Hypothalamus (tissue), 51 donors: Measurements from ENCODE around the gene AJUBA.
"Not testable (repeated sequence)": the region's sequence is repeated elsewhere in the genome, so short reads cannot be mapped to it uniquely, and the experiment has no call there.

Source experiments
- DNase-seq, 51 donors: peaks; one replicate each; lab custom pipeline; 2025; lab: John Stamatoyannopoulos, UW

Gene AJUBA

DNA sequence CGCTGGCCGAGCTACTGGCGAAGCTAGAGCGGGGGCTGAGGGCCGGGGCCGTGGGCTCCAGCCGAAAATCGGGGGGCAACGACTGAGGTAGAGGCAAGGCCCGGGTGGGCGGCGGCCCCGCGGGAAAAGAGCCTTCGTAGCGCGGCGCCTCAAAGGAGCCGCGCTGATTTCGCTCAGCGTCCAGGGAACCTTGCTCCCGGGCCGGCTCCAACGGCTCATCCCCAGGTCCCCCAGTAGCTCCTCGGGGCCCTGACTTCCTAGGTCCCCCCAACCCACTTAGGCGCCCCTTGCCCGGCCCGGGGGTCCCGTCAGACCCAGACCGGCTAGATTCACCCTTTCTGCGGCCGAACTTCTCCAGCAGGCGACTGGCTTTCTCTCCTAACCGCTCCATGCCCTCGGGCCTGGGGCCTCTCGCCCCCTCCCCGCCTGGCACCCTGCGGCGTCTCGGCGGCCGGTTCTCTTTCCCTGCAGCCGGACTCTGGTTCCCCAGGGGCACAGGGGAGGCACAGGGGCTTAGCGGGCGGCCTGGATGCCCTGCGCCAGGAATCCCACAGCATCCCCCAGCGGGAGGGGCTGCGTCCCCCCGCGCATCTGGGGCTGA lies 375 bp downstream of the AJUBA start:
- no peak for DNase-seq

DNA sequence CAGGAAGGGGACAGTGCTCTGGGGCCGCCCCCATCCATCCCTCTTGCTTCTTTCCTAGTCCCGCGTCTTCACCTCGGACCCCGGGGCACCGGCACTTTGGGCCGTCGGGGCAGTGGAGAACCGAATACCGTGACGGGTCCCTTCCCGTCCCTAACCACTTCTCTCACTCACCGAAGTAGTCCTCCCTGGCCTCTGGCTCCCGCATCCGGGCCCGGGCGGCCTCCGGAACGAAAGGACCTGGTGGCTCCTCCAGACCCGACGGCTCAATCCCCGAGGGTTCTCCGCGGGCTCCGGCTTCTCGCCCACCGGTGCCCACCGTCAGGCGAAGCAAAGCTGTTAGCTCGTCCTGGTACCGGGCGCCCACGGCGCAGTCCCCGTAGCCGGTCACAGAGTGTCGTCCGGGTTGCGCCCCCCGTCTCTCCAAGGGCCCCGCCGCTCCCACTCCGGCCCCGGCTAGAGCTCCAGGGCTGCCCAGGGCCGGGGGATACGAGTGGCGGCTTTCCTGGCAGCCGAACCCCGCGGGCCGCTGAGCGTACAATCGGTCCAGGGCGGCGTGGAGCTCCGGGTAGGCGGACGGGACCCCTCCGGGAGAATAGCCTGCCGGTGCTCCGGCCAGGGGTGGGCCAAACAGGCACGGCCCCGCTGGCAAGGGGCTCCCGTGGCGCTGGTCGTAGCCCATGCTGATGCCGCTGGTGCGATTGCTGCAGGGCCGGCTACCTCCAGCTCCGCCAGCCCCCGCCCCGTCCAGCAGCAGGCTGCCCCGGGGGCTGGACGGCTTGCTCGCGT lies 1.1 kb downstream of the AJUBA start:
- no peak for DNase-seq

DNA sequence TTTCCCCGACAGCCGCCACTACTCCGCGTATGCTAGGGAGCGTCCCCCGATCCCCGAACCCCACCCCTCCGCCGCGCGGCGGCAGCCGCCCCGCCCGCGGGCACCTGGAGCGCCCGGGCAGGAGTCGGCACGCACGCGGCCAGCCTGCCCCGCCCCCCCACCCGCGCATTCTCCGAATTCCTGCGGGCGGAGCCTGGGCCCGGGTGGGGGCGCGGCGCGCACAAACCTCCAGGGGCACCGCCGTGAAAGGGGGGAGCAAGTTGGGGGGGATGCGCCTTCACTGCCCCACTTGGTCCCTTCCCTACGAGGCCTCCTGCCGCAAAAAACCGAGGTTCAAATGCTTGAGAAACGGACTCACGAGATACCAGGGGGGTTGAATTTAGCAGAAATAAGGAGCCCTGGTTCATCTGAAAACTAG lies 1.7 kb downstream of the AJUBA start:
- DNase-seq = peak in 1 of 51 donors; percentile 5

DNA sequence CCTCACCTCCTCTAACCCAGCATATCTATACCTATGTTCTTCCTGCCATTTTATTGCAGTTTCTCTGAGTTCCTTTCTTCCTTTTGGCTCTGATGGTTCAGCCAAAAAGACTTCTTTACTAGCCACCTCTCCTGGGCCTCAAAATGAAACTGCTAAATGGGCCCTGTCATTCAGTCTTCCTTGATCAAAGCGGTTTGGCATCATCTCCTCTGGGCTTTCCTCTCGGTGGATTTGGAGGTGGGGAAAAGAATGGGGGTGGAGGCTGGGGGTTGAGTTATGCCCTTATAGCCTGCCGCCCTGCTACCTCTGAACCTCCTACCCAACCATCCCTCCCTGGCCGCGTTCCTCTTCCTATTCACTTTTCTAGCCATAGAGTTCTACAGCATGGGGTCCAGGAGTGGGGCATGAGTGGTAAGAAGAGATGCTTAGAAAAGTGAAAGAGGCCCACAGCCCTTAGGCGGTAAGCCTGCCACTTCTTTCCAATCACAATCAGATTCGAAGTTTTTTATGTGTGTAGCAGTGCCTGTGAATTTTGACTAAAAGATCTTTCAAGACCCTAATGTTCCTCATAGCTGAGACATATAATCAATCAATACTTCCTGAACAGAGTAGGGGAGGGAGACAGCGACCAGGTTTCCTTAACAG lies 2.5 kb downstream of the AJUBA start:
- DNase-seq = no peak

DNA sequence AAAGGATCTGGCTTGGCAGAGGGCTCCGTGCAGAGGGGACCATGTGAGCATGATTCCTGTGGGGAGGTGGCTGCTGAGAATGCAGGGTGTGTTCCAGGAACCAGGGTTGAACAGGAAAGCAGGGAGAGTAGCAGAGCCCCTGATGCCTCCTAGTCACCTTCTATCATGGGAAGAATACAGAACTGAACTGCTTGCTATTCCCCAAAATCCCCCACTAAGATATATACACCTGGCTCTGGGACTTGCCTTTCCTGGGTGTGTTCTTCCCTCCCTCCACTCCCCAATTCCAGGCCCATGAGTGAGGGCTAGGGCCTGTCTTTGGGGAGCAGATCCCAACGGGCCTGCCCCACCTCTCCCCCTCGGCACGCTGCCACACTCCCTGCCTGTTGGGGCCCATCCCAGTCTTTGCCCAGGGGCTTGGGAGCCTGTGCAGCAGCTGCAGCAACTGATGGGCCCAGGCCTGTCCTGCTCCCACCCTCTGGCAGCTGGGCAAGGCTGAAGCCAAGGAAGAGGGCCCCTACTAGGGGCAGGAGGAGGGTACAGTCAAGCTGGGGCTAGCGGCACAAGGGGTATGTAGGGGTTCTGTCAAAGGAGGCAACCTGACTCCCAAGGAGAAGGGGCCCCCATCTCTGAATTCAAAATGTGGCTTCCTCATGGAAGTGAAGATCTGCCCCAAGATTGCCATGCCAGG lies 3.2 kb downstream of the AJUBA start:
- DNase-seq = no peak

DNA sequence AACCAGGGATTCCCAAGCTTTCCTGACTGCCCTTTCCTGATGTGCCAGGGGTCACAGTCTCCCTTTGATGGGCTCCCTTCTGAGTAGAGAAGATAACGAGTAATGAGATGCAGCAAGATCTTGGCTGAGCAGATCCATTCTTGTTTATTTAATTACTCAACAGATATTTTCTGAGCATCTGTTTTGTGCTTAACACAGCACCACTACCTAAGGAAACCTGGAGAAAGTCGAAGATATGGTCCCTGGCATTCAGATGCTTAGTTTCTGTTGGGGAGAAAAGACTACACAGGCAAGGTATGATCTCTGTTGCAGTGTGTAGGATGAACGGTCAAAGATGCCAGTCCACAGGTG lies 3.9 kb downstream of the AJUBA start:
- no peak for DNase-seq

DNA sequence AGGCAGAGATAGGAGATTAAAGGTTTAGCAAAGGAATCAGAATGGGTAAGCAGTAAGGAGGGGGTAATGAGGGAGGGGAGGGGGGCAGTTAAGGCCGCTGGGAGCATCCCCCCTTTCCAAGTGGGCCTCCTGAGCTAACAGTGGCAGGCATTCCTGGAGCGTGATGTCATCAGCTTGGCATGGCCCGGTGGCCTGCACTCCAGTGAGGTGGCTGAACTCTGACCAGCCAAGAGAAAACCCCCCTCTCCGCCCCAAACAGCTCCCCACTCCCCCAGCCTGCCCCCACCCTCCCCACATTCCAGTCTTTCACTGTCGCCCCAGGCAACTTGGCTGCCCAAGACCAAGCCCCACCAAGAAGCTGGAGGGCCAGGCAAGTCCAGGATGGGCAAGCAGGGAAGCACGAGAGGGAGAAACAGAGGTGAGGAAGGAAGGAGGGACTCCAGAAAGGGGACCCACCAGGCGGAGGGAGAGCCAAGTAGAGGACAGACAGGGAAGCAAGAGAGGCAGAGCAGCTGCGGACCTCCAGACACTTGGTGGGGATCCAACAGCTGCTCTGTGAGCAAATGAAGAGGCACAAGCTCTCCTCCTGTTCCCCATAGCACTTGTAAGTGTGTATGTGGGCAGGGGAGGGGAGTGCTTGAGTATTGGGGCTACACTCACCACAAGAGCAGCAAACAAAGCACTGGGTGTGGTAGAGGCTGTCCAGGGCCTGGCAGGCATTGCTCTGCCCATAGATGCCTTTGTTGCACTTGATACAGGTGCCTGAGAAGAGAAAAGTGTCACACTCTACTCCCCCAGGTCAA lies 4.5 kb downstream of the AJUBA start:
- peak in 2 of 51 donors; percentile 10 to 29 for DNase-seq

DNA sequence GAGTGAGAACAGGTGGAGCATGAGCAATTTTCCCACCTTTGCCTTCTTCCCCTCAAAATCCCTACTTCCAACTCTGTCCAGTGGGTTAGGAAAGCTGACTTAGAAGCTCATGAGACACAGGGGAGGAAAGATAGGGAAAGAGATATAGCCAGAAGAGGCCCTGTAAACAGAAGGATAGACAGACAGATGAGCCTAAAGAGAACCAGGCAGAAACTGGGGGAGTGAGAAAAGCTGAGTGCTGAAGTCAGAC lies 5.0 kb downstream of the AJUBA start:
- DNase-seq = no peak

DNA sequence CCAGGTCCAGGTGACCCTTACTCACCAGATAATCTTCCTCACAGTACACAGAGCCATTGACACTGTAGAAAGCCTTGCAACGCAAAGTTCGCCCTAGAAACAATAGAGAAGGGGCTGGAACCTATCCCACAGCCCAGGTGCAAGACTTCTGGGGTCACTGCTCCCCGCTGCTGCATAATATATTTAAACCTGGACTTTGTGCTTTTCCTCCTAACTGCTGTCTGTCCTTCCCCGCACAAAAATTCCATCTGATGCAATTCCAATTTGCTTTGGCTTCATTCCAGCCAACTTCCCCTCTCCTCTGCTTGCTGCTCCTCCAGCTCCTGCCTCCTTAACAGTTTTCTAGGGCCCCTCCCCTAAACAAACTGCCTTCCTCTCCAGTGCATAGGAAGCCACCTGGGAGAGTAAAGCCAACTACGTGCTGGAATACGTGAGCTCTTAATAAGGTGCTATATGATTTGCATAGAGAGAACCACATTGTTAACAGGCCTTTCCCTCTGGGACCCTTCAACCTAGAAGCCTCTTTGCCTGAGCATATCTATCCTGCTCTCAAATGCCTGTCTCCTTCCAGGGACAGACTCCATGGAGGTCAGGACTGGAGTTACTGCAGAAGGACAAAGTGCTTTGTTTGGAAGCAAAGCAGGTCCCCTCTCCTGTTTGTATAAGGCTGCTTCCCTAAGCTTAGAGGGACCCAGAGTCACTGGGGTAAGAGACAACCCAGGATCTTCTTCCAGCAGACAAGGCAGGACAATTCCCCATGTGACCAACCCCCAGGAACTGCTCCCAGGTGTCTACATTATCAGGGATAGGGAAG lies 5.5 kb downstream of the AJUBA start:
- no peak for DNase-seq

DNA sequence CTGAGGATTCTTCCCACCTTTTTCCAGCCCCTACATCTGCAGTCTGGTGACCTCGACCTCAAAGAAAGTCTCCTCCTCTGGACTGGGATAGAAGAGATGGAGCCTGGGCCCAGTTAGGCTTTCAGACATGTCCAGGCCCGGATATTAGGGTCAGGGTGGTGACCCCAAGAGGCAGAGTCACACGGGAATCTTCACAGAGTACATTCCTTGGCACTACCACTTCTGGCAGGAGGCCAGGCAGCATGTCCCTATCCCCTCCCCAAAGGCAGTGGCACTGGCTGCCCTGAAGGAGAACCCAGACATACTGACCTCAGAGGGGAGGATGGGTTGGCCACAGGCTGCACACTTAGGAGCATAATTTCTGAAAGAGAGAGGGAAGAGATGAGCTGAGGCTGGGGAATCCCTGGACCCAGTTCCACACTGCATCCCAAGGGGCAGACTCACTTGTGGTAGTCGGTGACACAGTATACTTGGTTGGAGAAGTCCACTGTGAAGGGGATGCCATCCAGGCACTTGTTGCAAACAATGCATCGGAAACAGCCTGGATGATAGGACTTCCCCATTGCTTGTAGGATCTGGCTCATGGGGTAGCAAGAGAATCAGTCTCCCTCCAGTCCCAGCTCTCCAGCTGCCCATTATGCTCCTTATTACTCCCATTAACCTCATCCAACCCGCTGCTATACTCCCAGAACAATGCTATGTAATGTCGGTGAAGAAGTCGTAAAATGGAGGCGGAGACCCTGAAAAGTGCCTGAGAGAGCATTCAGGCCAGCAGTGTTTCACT lies 7.6 kb downstream of the AJUBA start:
- DNase-seq = no peak

DNA sequence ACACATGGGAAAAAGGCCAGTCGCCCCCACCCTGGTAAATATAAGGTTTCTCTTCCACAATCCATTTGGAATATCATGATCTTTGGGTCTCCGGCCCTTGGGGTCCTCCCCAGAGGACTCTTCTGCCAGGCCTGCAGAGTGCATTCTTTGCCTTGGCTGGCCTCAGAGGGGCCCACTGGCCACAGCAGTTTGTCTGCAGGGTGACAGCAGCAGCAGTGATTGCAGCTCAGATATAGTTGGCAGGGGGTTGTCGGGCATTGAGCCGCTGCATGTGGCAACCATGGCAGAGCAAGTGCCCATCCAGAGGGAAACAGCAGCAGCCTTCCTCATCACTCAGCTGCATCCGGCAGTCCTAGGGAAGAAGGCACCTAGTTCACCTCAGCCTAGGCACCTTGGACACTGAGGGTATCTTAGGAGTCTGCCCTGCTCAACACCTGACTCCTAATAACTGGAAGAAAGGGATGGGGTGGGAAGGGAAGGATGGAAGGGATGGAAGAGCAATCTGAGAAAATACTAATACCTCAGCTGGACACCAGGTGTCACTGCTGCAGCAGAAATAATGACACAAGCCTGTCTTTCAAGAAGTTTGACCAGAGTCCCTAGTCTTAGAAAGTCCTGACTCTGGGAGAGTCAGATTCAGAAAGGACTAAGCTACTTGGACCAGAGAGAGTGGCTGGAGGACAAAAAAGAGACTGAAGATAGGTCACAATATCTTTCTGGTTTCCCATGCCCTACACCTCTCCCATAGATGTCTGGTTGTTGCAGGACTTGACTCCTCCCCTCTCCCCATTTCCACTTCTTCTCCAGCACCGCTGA lies 8.9 kb downstream of the AJUBA start:
- DNase-seq = peak in 12 of 51 donors; percentile 4 to 34 (median 14)

DNA sequence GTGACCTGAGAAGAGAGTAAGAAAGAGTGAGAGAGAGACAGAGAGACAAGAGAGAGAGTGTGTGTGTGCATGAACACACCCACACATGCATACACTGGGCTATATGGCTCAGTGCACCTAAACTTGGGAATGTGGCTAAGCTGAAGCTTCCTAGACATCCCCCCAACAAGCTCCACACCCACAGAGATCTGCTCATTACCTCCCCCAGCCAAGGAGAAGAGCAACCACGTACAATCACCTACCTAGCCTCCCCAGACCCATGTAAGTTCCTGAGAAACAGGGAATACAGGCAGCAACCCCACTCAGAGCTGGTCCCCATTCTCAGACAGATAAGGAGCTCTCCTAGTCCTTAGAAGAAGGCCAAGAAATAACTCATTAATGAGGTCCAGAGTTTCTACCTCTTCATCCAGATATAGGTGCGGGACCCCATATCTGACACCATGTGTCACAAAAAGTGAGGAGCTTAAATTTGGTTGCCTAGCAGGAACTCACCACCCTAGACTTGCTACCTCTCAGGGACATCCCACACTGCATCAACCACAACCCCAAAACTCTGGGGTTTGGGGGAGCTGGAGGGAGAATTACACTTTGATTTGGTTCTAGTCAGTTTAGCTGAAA lies 9.9 kb downstream of the AJUBA start:
- DNase-seq = no peak

DNA sequence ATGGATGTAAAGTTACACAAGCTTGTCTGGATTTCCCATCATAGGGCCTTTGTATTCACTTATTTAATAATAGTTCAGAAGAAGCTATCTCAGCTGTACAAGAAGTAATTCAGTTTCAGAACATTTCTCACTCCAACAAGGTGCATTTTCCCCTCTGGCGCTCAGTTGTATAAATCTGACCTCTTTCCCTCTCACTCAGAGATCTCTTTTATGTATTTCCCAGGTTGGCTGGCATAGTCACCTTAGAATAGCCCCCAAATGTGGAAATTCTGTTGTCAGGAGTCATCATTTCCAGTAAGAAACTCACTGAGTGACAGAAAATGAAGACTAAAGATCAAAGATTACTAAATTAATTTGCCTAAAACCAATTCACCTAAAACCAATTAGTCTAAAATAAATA lies 11.2 kb downstream of the AJUBA start:
- DNase-seq = no peak

DNA sequence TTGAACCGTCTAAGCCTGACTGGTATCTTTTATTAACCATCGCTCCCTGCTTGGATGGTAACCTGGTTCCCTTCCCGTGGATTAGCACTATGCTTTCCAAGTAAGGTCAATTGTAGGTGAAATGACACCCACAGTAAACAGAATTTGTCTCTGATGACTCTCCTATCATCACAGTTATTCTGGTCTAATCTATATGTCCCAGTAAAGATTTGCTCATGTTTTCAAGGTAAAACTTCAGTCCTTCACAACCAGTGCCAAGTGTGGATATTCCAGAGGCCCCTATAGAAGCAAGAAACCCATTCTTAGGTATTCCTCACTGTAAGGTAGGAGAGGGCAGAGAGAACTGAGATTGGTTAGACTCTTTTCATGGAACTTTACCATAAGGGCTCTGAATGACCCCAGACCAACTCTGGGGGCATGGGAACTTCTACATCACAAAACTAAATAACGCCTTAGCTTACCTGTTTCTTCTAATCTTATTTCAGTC lies 15.5 kb downstream of the AJUBA start:
- no peak for DNase-seq

DNA sequence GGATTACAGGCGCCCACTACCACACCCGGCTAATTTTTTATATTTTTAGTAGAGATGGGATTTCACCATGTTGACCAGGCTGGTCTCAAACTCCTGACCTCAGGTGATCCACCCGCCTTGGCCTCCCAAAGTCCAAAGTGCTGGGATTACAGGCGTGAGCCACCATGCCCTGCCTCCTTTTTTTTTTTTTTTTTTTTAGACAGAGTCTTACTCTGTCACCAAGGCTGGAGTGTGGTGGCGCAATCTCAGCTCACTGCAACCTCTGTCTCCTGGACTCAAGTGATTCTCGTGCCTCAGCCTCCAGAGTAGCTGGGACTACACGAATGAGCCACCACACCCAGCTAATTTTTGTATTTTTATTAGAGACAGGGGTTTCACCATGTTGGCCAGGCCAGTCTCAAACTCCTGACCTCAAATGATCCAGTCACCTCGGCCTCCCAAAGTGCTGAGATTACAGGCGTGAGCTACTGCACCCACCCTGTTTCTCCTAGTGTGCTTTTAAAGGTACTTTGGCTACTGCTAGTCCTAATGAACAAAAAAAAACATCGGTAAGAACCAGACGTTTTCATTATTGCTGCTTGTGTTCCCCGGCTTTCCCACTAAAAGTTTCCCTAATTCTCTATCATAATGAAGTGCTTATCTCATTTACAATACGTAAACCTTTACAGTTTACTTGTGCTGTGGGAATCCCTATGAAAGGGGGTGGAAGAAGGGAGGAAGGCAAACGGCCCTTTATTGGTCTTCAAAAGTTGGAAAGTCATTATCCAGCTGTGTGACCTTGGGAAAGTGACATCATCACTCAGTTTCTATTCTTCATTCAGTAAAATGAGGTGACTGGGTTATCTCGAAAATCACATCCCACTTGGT lies 16.2 kb downstream of the AJUBA start:
- not testable (repeated sequence) for DNase-seq

DNA sequence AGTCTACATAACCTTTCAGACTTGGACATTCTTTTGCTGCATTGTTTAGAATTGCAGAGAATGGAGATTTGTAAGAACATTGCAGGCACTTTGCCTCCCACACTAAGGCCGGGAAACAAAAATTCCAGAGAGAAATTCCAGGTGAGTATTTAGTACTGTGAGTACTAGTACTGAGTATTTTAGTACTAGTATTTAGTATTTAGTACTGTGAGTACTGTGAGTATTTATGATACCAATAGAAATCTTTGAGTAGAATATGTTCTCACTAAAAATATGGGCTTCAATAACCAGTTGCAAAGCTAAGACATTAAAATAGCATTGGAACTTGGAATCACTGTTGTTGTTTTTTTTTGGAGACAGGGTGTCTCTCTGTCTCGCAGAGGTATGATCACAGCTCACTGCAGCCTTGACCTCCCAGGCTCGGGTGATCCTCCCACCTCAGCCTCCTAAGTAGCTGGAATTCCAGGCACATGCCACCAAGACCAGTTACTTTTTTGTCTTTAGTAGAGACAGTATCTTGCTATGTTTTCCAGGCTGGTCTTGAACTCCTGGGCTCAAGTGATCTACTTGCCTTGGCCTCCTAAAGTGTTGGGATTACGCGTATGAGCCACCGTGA lies 20.2 kb downstream of the AJUBA start:
- no peak for DNase-seq
